ENCODE measurements around the gene GASK1A.
"Not testable (repeated sequence)": the region's sequence is repeated elsewhere in the genome, so short reads cannot be mapped to it uniquely, and the experiment has no call there.

GASK1A gene

DNA sequence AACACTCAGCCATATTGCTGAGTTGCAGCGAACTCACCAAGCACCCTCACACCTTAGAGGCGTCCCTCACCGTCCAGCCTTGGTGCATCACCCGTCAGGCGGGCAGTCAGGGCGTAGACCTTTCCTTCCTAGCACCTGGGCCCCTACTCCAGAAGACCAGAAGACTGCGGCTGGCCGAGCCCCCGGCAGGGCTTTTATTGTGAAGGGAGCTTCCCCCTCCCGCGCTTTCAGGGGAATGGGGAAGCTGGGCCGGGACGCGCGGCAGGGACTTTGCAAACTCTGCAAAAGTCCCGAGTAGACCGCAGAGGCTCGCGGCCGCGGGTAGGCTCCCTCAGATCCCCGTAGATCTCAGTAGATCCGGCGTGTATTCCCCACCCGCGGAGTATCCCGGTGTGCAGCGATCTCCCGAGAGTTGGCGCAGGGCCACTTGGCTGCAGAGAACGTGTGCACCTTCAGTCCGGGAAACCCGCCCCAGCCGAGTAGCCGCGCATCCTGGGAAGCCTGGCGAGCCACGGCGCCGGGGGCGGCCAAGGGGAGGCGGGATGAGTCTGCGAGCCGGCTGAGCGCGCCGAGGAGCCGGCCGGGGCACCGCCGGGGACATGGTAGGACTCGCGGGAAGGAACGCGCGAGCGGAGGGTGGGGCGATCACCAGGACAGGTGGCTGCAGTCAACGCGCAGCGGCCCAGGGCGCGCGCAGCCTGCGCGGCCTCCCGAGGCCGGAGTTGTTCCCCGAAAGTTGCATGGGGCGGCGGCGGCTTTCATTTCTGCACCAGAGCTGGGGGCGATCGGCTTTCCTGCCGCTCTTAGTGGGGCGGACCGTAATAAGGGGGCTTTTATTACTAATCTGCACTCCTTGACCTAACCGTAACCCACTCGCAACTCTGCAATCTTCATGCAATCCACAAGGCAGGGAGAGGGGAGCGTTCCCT lies at the start of gene GASK1A:
GASK1A (plus strand) TSS at position 268 of the 929 bp plus-strand sequence; CDS start at position 600, 332 bp downstream.
- no peak for DNase-seq (ENCODE audit: low read depth in 2 of 2)

GRCh38 chr3:42934111-42934510 lies 45.0 kb upstream of the GASK1A start:
- DNase-seq (ENCODE audit: low read depth in 2 of 2): no peak

DNA sequence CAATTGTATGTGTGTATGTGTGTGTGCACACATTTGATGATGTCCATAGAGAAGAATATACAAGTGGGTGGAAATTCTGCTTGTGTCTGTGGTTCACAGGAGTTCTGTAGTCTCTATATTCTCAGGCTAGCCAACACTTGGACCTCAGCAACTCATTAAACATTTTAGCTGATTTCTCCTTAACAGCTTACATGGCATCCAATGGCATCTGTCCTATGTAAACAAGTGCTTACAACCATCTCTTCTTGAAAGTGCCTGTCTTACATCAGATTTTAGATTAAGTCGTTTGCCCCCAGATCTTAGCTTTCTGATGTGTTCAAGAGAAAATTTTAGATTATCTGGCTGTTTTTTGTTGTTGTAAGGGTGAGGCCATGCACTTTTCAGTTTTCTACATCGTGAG lies 44.2 kb upstream of the GASK1A start:
- DNase-seq (ENCODE audit: low read depth in 2 of 2): no peak

DNA sequence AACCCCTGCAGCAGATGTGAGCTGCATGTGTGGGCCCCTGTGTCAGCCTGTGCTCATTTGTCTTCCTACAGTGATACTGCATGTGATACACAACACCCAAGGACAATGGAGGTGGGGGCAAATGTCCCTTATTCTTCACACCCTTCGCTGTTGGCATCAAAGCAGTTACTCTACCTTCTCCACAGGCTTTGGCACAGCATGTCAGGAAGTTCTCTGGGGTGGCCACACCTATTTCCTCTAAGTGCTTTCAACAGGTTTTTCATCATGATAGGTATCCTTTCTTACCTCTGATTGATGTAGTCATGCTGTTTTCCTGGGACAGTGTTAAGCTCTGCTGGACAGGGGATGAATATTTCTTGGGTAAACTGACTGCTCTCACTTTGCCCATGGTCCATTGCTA lies 43.6 kb upstream of the GASK1A start:
- no peak for DNase-seq (ENCODE audit: low read depth in 2 of 2)

DNA sequence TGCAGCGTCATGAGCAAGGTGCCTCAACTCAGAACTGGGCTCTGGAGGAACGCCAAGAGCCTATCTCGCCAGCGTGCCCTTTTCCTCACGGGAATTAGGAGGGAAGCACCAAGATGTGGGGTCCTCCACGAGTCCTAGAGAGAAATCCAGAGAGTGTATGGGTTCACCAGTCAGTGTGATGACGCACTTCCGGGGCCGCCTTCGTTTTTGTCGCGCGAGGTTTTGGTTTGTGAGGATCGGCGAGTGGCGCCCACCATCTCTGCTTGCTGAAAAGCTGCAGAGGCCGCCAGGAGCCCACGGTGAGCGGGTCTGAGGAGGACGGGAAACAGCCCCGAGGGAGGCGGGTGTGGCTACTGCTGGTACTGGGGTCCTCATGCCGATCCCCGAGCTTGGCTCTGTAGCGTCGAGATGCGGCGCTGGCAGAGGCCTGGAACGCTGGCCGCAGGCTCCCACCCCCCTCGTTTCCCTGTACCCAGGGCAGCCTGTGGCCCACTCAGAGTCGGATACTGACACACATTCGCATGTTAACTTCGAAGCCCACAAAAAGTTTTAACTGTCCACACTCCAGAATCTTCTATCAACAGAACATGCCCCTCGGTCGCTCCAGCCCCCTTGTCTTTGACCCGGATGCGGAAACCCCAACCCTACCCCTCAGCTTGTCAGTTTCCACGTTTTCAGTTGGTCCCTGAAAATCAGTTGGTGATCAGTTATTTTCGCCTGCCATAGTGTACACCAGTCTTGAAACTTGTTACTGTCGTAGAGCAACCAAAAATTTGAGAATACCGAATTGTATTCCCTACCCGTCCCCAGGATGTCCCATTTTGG lies 42.7 kb upstream of the GASK1A start:
- no peak for DNase-seq (ENCODE audit: low read depth in 2 of 2)

- DNase-seq (ENCODE audit: low read depth in 2 of 2): no peak
These were observed 41.8 kb upstream of the GASK1A start for GRCh38 chr3:42937334-42937733.

DNA sequence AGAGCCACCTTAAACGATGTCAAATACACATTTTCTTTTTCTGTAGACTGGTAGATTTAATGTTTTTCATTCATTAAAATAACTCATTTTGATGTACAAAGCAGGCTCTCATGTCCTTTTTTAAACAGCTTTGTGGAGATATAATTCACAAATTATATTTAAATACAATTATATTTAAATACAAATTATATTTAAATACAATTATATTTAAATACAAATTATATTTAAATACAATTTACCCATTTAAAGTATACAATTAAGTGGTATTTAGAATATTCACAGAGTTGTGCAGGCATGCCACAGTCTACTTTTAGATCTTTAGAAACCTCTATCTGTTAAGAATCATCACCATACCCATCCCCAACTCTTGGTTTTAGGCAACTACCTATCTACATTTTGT lies 36.4 kb upstream of the GASK1A start:
- DNase-seq (ENCODE audit: low read depth in 2 of 2): no peak

- no peak for DNase-seq (ENCODE audit: low read depth in 2 of 2)
These were observed 33.1 kb upstream of the GASK1A start for GRCh38 chr3:42946050-42946449.

DNA sequence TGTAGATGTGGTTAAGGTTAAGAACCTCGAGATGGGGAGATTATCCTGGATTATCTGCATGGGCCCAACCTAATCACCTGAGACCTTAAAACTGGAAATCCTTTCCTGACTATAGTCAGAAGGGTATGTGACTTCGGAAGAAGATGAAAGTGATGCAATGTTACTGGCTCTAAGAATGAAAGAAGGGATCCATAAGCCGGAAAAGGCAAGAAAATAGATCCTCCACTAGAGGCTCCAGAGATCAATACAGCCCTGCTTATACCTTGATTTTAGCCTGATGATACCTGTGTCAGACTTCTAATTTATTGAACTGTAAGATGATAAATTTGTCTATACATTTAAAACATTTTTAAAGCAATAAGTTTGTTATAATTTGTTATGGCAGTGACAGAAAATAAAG lies 21.5 kb upstream of the GASK1A start:
- no peak for DNase-seq (ENCODE audit: low read depth in 2 of 2)

GRCh38 chr3:42960282-42960681 lies 18.8 kb upstream of the GASK1A start:
- DNase-seq (ENCODE audit: low read depth in 2 of 2): no peak

DNA sequence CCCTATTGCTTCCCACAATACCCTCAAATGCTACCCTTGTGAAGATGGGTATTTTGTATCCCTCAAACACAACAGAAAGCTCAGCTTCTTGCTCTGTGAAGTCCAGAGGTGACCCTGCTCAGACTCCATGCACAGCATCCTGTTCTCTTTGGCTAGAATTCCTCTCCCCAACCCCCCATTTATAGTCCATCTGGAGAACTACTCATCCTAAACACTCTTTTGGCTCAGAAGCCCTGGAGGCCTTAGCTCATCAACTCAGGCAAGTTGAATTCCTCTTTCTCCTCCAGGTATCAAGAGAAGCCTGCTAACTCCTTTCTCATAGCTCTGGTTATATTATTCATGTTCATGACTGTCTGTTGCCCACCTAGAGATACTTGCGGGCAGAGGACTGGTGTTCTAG lies 18.3 kb upstream of the GASK1A start:
- DNase-seq (ENCODE audit: low read depth in 2 of 2): no peak

- DNase-seq (ENCODE audit: low read depth in 2 of 2): no peak
These were observed 17.5 kb upstream of the GASK1A start for GRCh38 chr3:42961633-42962032.

DNA sequence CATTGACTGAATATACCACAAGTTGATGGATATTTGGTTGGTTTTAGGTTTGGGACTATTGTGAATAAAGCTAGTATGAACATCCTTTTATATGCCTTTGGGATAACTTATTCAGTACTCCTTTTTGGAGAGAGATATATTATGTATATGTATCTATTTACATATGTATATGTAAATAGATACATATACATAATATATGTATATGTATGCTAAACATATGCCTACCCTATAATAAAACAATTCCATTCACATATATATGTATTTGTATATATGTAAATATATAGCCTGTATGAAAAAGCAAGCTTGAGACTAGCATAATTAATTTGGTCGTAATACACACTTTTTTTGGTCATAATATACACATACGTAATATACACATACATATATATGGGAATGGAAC lies 15.8 kb upstream of the GASK1A start:
- DNase-seq (ENCODE audit: low read depth in 2 of 2): no peak

GRCh38 chr3:42964266-42964665 lies 14.8 kb upstream of the GASK1A start:
- no peak for DNase-seq (ENCODE audit: low read depth in 2 of 2)

DNA sequence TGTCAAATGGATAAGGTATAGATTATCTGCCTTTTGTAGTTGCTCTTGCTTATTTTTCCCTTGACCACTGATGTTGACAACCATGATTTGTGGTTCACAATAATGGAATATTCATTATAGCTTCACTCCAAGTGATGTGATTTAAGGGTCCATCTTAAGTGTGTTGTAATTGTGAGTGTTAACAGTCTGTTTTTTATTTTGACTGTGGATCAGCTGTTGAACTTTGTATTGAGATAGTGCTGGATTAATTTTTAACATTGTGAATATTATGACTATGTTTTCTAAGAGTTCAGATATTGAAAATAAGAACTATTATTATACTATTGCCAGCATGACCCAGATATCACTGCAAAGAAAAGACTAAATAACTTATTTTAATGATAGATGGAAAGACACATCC lies 8.6 kb upstream of the GASK1A start:
- no peak for DNase-seq (ENCODE audit: low read depth in 2 of 2)

DNA sequence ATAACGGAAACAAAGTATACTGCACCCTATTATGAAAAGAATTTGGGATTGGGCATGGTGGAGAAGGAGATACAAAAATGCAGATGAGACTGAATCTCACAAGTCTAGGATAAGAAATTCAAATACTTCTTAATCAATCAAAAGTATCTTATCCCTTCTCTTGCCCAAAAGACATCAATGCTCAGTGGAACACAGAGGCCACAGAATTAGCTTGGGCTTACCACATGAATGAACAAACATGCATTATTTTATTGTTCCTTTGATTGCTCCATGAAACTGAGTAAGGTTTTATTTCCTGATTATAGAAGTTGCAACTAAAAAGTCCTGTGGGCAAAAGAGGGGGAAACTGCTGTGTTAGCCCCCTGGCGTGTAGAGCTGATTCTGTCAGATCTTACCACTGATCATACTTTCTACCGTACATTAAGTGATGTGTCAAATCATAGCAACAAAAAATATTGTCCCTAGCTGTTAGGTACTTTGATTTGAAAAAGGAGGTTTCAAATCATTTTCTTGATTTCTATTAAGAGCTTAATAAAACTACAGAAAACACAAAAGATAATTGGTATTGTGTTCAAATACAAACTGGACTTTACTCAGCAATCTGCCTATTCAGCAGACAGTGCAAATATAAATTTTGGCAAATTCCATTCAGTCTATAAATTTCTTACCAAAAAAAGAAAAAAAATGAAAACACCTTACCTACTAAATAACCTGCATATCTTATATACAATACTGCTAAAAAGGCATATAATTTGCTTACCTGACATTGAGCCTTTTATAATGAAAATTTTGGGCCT lies 7.9 kb upstream of the GASK1A start:
- no peak for DNase-seq (ENCODE audit: low read depth in 2 of 2)

DNA sequence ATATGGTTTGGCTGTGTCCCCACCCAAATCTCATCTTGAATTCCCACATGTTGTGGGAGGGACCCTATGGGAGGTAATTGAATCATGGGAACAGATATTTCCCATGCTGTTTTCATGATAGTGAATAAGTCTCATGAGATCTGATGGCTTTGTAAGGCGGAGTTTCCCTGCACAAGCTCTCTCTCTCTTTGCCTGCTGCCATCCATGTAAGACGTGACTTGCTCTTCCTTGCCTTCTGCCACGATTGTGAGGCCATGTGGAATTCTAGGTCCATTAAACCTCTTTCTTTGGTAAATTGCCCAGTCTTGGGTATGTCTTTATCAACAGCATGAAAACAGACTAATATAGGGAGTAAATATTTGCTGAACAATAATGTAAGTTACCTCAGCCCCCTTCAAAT lies 4.2 kb upstream of the GASK1A start:
- not testable (repeated sequence) for DNase-seq (ENCODE audit: low read depth in 2 of 2)

- no peak for DNase-seq (ENCODE audit: low read depth in 2 of 2)
These were observed 3.7 kb upstream of the GASK1A start for GRCh38 chr3:42975456-42975855.

DNA sequence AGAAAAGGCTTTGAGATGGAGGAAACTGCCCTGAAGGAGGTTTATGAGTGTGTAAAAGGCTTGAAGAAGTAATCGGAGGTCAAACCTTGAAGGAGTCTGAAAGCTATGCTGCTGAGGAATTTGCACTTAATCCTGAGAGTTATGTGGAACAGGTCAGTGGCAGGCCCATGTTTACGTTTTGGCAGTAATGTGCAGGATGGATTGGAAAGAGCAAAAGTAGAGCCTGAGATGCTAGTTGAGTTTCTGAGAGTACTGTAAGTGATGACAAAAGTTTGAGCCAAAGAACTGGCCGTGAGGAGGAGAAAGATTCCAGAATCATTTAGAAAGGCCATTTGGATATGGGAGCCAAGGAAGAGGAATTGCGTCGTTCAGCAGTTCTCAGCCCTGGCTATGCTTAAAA lies 3.2 kb upstream of the GASK1A start:
- DNase-seq (ENCODE audit: low read depth in 2 of 2): no peak

DNA sequence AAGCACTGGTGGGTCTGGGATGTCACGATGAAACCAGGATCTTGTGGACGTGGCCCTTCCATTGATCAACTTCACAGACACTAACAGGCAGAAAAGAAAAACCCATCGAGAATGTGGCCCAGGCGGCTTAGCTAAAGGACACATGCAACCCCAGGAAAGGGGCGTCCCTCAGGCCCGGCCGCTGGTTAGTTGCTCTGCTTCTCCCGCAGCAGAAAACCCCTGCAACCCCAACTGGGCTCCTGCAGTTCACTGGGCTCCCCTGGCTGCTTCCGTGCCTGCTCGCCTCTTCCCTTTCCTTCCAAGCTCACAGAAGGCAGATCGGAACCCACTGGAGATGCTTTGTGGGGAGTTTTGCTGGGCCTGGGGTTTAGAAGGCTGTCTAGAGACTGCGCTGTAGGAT lies 1.1 kb downstream of the GASK1A start:
- DNase-seq (ENCODE audit: low read depth in 2 of 2): no peak

DNA sequence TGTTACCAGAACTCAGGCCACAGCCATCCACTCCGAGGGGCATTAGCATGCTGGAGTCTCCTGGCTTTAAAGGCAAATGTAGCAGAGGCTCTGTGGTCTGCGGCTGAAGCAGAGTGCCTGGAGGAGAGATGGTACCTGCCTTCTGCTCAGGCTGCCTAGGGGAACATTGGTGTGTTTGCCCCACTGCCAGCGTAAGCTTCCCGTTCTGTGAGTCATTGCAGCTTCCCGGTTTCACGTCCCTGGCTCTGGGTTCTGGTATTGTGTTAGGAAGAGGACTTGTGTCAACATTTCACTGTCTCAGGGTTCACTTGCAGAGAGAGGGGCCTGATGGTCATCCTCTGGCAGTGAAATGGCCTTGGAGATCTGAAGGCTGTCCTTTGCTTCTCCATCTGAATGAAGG lies 1.8 kb downstream of the GASK1A start:
- DNase-seq (ENCODE audit: low read depth in 2 of 2): no peak

Data from stimulated activated CD8-positive, alpha-beta memory T cell treated with anti-CD3 and anti-CD28 coated beads, Interleukin-2, amount 100 ng/mL, for 1 hour (primary cell).